CD4-positive, alpha-beta T cell (primary cell): ENCODE data around the gene STOX2. TPM values are rescaled to one million over a fixed set of nuclear protein-coding genes. Genes with fewer than 3 reads are reported as not detected.

Experiments used
- ATAC-seq: fragments of 200-7000 bp; cut with Tn5 transposase; one replicate; pipeline ENCODE4 v1.10.0; 2022; ENCODE audit warnings: mild to moderate bottlenecking; ENCODE audit not compliant: poor library complexity
- CTCF ChIA-PET: fragments of 350-600 bp; sonication (Branson Sonifier 250); formaldehyde crosslinking; loops from one replicate; lab custom pipeline; 2021; ENCODE audit warnings: antibody characterized with exemption, inconsistent platforms; lab: Charles Lee
- POLR2A ChIA-PET: fragments of 350-600 bp; sonication (Branson Sonifier 250); formaldehyde crosslinking; loops from one replicate; lab custom pipeline; 2021; ENCODE audit warnings: antibody characterized with exemption, inconsistent platforms; lab: Charles Lee
- DNase-seq, 14 experiments: peaks; one replicate each; pipeline ENCODE4 v3.0.0-alpha.2; 2013 to 2020; ENCODE audit warnings: mixed read lengths in 2 of 14
- H3K27ac ChIP-seq, 2 donors: one replicate each; pipeline versions ENCODE4 v1.5.1 to v1.7.0; 2013; ENCODE audit warnings: low read length in 2 of 2, low read depth in 1 of 2, mild to moderate bottlenecking in 1 of 2
- H3K27me3 ChIP-seq, 2 experiments: 1 replicate in 1 of 2; 2 replicates in 1 of 2; pipeline versions ENCODE4 v1.6.1 to v1.7.0; 2013; ENCODE audit warnings: low read length in 2 of 2, control low read depth in 1 of 2, mild to moderate bottlenecking in 1 of 2, moderate library complexity in 1 of 2; ENCODE audit not compliant: insufficient read depth in 2 of 2, control insufficient read depth in 1 of 2
- H3K36me3 ChIP-seq: one replicate; pipeline ENCODE4 v1.6.1; 2013; ENCODE audit warnings: low read length, control low read depth; ENCODE audit not compliant: insufficient read depth
- H3K4me1 ChIP-seq: one replicate; pipeline ENCODE4 v1.6.1; 2013; ENCODE audit warnings: low read length, control low read depth; ENCODE audit not compliant: insufficient read depth
- H3K4me3 ChIP-seq: one replicate; pipeline ENCODE4 v1.5.1; 2013; ENCODE audit warnings: mild to moderate bottlenecking, low read length, moderate library complexity
- H3K9me3 ChIP-seq, 2 experiments: 1 replicate in 1 of 2; 2 replicates in 1 of 2; pipeline versions ENCODE4 v1.6.1 to v1.7.0; 2013; ENCODE audit warnings: low read length in 2 of 2, mild to moderate bottlenecking in 2 of 2, control low read depth in 1 of 2, moderate library complexity in 1 of 2; ENCODE audit not compliant: control insufficient read depth in 1 of 2, insufficient read depth in 1 of 2
- H3K27ac Mint-ChIP-seq: one replicate; pipeline ENCODE4 v1.8.0; 2020; ENCODE audit warnings: mixed read lengths
- H3K27me3 Mint-ChIP-seq: one replicate; pipeline ENCODE4 v1.8.0; 2021; ENCODE audit warnings: mixed read lengths
- H3K36me3 Mint-ChIP-seq: one replicate; pipeline ENCODE4 v1.8.0; 2021; ENCODE audit warnings: low read depth, mixed read lengths
- H3K4me1 Mint-ChIP-seq: one replicate; pipeline ENCODE4 v1.8.0; 2021; ENCODE audit warnings: low read depth, mixed read lengths
- H3K4me3 Mint-ChIP-seq: one replicate; pipeline ENCODE4 v1.8.0; 2020; ENCODE audit warnings: mild to moderate bottlenecking, mixed read lengths
- H3K9me3 Mint-ChIP-seq: one replicate; pipeline ENCODE4 v1.8.0; 2020; ENCODE audit warnings: mixed read lengths
- CTCF ChIP-seq: fragments of 200-600 bp; IDR thresholded peaks from one replicate; pipeline ENCODE4 v1.8.0; 2022; ENCODE audit warnings: antibody characterized with exemption, mild to moderate bottlenecking
- intact Hi-C, 2 experiments: fragments of 100-400 bp; cut with DNase I in 1 of 2; cut with micrococcal nuclease in 1 of 2; formaldehyde crosslinking; loops; one replicate each; pipeline versions ENCODE4 v1.15.1 to v1.9.0; 2023 to 2025; cut with DNase I, micrococcal nuclease
- total RNA-seq, 174 experiments: library from RNA in 2 of 174; stranded (reverse) in 2 of 174; gene quantifications; one replicate each; pipeline ENCODE4 v1.2.3 and lab custom pipeline; 2021 to 2026

The STOX2 gene
- total RNA-seq, 2 experiments from 2014 or later = not detected

GRCh38 chr4:183888564-183888963 lies 16.5 kb upstream of the STOX2 start:
- no peak overlapping the region for H3K27ac ChIP-seq
- Mint-ChIP-seq H3K4me1 (no peaks in the 10 kb centered on the region), H3K27ac (no peak overlapping the region), H3K27me3 (peaks cover 12% of the 10 kb centered on the region), H3K9me3 (no peaks in the 10 kb centered on the region), H3K4me3 (no peak overlapping the region), H3K36me3 (no peaks in the 10 kb centered on the region)
- no peak for DNase-seq
- no peak for ATAC-seq
- CTCF ChIA-PET = no interaction called here
- H3K4me3 ChIP-seq = no peak overlapping the region
- peaks cover 0 to 6% of the 10 kb centered on the region in 2 experiments for H3K9me3 ChIP-seq
- no peak for TF ChIP-seq CTCF
- H3K4me1 ChIP-seq = no peaks in the 10 kb centered on the region
- intact Hi-C loops = no loop called here
- no peaks in the 10 kb centered on the region for H3K36me3 ChIP-seq
- peaks cover 0 to 2% of the 10 kb centered on the region in 2 experiments for H3K27me3 ChIP-seq
- POLR2A ChIA-PET = no interaction called here

- Mint-ChIP-seq H3K27me3 (peaks cover 12% of the 10 kb centered on the region), H3K36me3 (no peaks in the 10 kb centered on the region), H3K4me1 (no peaks in the 10 kb centered on the region), H3K27ac (no peak overlapping the region), H3K9me3 (no peaks in the 10 kb centered on the region), H3K4me3 (no peak overlapping the region)
- H3K9me3 ChIP-seq = peaks cover 0 to 6% of the 10 kb centered on the region in 2 experiments
- DNase-seq (no peak), ATAC-seq (no peak)
- H3K27ac ChIP-seq = no peak overlapping the region
- no peak overlapping the region for H3K4me3 ChIP-seq
- TF ChIP-seq CTCF = no peak
- H3K4me1 ChIP-seq = no peaks in the 10 kb centered on the region
- peaks cover 0 to 2% of the 10 kb centered on the region in 2 experiments for H3K27me3 ChIP-seq
- intact Hi-C loops = no loop called here
- POLR2A ChIA-PET = no interaction called here
- CTCF ChIA-PET = no interaction called here
- no peaks in the 10 kb centered on the region for H3K36me3 ChIP-seq
Measured at GRCh38 chr4:183889190-183889589, 15.9 kb upstream of the STOX2 start.

- Mint-ChIP-seq H3K4me1 (no peaks in the 10 kb centered on the region), H3K36me3 (no peaks in the 10 kb centered on the region), H3K4me3 (no peak overlapping the region), H3K27me3 (peaks cover 20% of the 10 kb centered on the region), H3K9me3 (peaks cover 12% of the 10 kb centered on the region), H3K27ac (no peak overlapping the region)
- Histone ChIP-seq H3K4me3 (no peak overlapping the region), H3K27me3 (no peaks in the 10 kb centered on the region), H3K36me3 (no peaks in the 10 kb centered on the region), H3K4me1 (no peaks in the 10 kb centered on the region), H3K9me3 (no peaks in the 10 kb centered on the region), H3K27ac (no peak overlapping the region)
- ATAC-seq (no peak), DNase-seq (no peak)
- ChIA-PET CTCF (no interaction called here), POLR2A (no interaction called here)
- intact Hi-C loops = no loop called here
- TF ChIP-seq CTCF = no peak
Measured at GRCh38 chr4:183897193-183897592, 7.9 kb upstream of the STOX2 start.
